ENCODE results near the gene RPN1. TPM values are rescaled to one million over a fixed set of nuclear protein-coding genes. Genes with fewer than 3 reads are reported as not detected.

The RPN1 gene
- total and polyA plus RNA-seq, 2 of the 13 experiments (the other 11 are each of a cell fraction or from before 2014, with no cell fraction given) = 290 to 342 TPM

GRCh38 chr3:128579927-128580326 is 70.7 kb downstream of the RPN1 start:
- Histone ChIP-seq H3K27me3 (ENCODE audit: control insufficient read depth in 1 of 2, insufficient read depth in 2 of 2, low read length in 2 of 2) (peaks cover 5 to 57% of the 10 kb centered on the region in 2 experiments; a peak in 4 of 5 replicates), H3K9ac (ENCODE audit: insufficient read depth, low read depth, low read length) (no peak overlapping the region), H2AFZ (ENCODE audit: low read length) (no peak overlapping the region), H3K9me3 (ENCODE audit: low read length) (peaks cover 5% of the 10 kb centered on the region; the same call in 1 of the 2 replicates), H3K79me2 (ENCODE audit: insufficient read depth, low read length) (no peaks in the 10 kb centered on the region), H3K4me1 (ENCODE audit: insufficient read depth, low read length) (peaks cover 12% of the 10 kb centered on the region), H3K27ac (ENCODE audit: extremely low read length, insufficient read depth, low read length) (no peak overlapping the region), H3K4me2 (ENCODE audit: low read depth, low read length) (no peak overlapping the region), H3K36me3 (replicated peaks in 1 of 2; ENCODE audit: control insufficient read depth in 1 of 2, insufficient read depth in 2 of 2, low read length in 2 of 2) (no peaks in the 10 kb centered on the region), H4K20me1 (ENCODE audit: insufficient read depth, low read length) (no peaks in the 10 kb centered on the region), H3K4me3 (replicated peaks in 1 of 3; ENCODE audit: insufficient read depth in 1 of 3, low read depth in 2 of 3, low read length in 3 of 3) (no peak overlapping the region)
- TF ChIP-seq ONECUT2 (CRISPR knock-in tag; IDR thresholded peaks at IDR 0.05) = no peak
- TF ChIP-seq ZIK1 (CRISPR knock-in tag; IDR thresholded peaks at IDR 0.05; ENCODE audit: borderline replicate concordance, low read depth) = no peak
- no peak for TF ChIP-seq CCAR2 (optimal IDR thresholded peaks at IDR 0.05; ENCODE audit: low read depth, low read length)
- no peak for TF ChIP-seq AFF4 (CRISPR knock-in tag; IDR thresholded peaks at IDR 0.05)
- TF ChIP-seq MXD3 (CRISPR knock-in tag; IDR thresholded peaks at IDR 0.05) = no peak
- FAIRE-seq = no peak
- CTCF ChIA-PET (ENCODE audit: low intra/inter-chr PET ratio, low total read pairs) = no interaction called here
- intact Hi-C loops (cut with micrococcal nuclease; ENCODE audit: unreplicated experiment) = loop anchor here (10.0 kb wide), 1 partner anchor 155 kb away; no protein-coding TSS in a partner anchor
- POLR2A ChIA-PET = no interaction called here
- in situ Hi-C loops (cut with HindIII; ENCODE audit: extremely low pct_ligation_motif_present, low pct_unique_long_range_greater_than_20kb) = no loop called here
- BruUV-seq (replicated peaks) = no TSS peak
- no peak for DNase-seq (ENCODE audit: low spot score)
- no peak for ATAC-seq
- 11% methylated on average over 2 of the region's 2 CpGs for WGBS (ENCODE audit: low lambda C conversion rate)

Measured in HepG2 (cell line).